HL-60 (cell line): Measurements from ENCODE around the gene PDE4B.

Experiments used
- POLR2AphosphoS5 ChIP-seq: IDR thresholded peaks from 2 replicates; pipeline ENCODE4 v1.6.1; 2012; ENCODE audit warnings: low read depth
- TF ChIP-seq, protein P1 (sequence below): IDR thresholded peaks from one replicate; pipeline ENCODE4 v1.5.1; 2011; ENCODE audit warnings: low read length, control low read depth, inconsistent platforms; ENCODE audit not compliant: insufficient read depth

DNA sequence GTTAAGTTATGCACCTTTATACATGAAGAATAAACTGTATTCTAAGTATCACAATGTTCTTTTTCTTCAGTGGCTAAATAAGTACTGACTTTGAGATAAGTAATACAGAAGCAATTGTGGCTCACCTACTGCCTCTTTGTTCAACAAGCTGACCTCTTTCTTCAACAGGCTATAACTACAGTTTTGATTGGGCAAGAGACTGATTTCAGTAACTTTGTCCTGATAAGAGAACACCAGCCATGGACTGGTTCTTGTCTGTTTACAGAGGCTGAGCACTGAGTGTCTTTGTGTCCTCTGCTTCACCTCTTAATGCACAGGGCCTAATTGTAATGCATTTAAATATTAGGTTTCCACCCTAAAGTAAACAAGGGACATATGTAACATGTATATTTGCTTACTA is 34.6 kb upstream of the PDE4B start:
- TF ChIP-seq, protein P1, sequence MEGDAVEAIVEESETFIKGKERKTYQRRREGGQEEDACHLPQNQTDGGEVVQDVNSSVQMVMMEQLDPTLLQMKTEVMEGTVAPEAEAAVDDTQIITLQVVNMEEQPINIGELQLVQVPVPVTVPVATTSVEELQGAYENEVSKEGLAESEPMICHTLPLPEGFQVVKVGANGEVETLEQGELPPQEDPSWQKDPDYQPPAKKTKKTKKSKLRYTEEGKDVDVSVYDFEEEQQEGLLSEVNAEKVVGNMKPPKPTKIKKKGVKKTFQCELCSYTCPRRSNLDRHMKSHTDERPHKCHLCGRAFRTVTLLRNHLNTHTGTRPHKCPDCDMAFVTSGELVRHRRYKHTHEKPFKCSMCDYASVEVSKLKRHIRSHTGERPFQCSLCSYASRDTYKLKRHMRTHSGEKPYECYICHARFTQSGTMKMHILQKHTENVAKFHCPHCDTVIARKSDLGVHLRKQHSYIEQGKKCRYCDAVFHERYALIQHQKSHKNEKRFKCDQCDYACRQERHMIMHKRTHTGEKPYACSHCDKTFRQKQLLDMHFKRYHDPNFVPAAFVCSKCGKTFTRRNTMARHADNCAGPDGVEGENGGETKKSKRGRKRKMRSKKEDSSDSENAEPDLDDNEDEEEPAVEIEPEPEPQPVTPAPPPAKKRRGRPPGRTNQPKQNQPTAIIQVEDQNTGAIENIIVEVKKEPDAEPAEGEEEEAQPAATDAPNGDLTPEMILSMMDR, result no peak
- no peak for TF ChIP-seq POLR2AphosphoS5
